Measurements from ENCODE around the gene KCNQ5.

DNA sequence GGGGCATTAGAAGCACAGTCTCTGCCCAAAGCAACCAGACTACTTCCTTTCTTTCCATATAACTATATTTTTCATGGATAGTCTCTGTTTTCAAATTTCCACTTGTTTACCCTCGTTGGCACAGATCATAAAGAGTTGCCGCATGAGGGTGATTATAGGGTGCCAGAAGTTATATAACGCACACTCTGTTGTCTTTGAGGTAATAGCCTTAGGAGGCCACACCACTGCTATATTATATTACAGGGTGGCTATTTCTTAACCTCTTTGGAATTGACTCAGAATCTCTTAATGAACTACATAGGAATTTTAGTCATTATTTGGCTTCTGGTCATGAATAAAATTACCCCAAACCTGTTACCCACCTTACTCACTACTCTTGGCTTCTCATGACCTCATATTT lies 43.7 kb downstream of the KCNQ5 start:
- TF ChIP-seq CTCF (IDR thresholded peaks at IDR 0.05; ENCODE audit: insufficient read depth, low read length, poor library complexity, severe bottlenecking) (no peak), EZH2phosphoT487 (conservative IDR thresholded peaks at IDR 0.05; ENCODE audit: low read length) (no peak)

Measured in SU-DHL-6 (cell line).